PFSK-1 (cell line): ENCODE measurements around the gene ZEB1.

Experiments used
- POLR2AphosphoS5 ChIP-seq: IDR thresholded peaks from 2 replicates; pipeline ENCODE4 v1.6.1; 2012; ENCODE audit warnings: low read depth, mild to moderate bottlenecking, control low read depth, low read length, moderate library complexity
- REST ChIP-seq, 2 experiments: IDR thresholded peaks; 2 replicates each; pipeline versions ENCODE4 v1.6.1 to v1.8.0; 2011 to 2012; ENCODE audit warnings: low read depth in 2 of 2, low read length in 2 of 2, control low read depth in 1 of 2, inconsistent platforms in 1 of 2, mild to moderate bottlenecking in 1 of 2, moderate library complexity in 1 of 2; ENCODE audit not compliant: insufficient read depth in 1 of 2
- SIN3A ChIP-seq: IDR thresholded peaks from 2 replicates; pipeline ENCODE4 v1.6.1; 2012; ENCODE audit warnings: mild to moderate bottlenecking, low read length, moderate library complexity, borderline replicate concordance; ENCODE audit not compliant: insufficient read depth
- TAF1 ChIP-seq: IDR thresholded peaks from 2 replicates; pipeline ENCODE4 v1.6.1; 2012; ENCODE audit warnings: low read length, control low read depth, borderline replicate concordance; ENCODE audit not compliant: insufficient read depth

GRCh38 chr10:31508234-31508633, 189.2 kb downstream of the ZEB1 start:
- TF ChIP-seq TAF1 (no peak), REST (IDR thresholded peaks at IDR 0.05; ENCODE audit: insufficient read depth in 1 of 2, low read depth in 2 of 2, low read length in 2 of 2) (no peak), POLR2AphosphoS5 (no peak), SIN3A (no peak)
